GM18526 (cell line): ENCODE results near the gene KRTAP21-1.
"Not testable (repeated sequence)": the region's sequence is repeated elsewhere in the genome, so short reads cannot be mapped to it uniquely, and the experiment has no call there.

Experiments
- POLR2A ChIP-seq: IDR thresholded peaks from 3 replicates; pipeline ENCODE4 v1.6.1; 2011; ENCODE audit not compliant: insufficient read length; ENCODE audit errors: extremely low read depth

Gene KRTAP21-1

GRCh38 chr21:30755328-30755727, at the start of gene KRTAP21-1:
KRTAP21-1 (minus strand) TSS chr21:30755428; CDS start chr21:30755378, 50 bp downstream.
- TF ChIP-seq POLR2A: not testable (repeated sequence)

DNA sequence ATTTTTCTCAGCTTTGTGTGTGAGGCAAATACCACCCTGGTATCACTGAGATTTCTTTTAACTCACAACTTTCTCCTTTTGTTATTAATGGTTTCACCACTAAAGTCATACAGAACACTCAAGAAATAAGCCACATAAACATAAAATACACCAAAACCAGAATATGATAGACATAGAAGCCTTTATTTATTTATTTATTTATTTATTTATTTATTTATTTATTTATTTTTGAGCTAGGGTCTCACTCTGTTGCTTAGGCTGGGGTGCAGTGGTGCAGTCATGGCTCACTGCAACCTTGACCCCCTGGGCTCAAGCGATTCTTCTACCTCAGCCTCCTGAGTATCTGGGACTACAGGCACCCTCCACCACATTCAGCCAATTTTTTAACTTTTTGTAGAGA, 45.4 kb upstream of the KRTAP21-1 start:
- TF ChIP-seq POLR2A: no peak

GRCh38 chr21:30793581-30794314, 38.5 kb upstream of the KRTAP21-1 start:
- no peak for TF ChIP-seq POLR2A

DNA sequence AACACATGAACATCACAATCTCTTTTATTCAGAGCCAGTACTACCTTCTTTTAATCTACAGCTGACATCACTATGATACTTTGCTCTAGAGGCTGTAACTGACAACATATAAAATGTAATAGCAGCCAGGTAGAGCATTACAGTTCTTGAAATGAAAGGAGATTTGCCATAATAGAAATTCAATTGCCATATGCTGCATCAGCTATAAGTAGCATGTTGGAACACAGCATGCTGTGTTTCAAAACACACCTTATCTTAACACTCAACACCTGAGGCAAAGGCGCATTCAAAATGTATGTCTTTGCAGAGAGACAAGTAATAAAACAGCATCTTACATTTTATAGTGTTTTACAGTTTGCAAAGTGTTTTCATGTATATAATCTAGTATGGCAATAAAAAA, 24.0 kb upstream of the KRTAP21-1 start:
- no peak for TF ChIP-seq POLR2A

DNA sequence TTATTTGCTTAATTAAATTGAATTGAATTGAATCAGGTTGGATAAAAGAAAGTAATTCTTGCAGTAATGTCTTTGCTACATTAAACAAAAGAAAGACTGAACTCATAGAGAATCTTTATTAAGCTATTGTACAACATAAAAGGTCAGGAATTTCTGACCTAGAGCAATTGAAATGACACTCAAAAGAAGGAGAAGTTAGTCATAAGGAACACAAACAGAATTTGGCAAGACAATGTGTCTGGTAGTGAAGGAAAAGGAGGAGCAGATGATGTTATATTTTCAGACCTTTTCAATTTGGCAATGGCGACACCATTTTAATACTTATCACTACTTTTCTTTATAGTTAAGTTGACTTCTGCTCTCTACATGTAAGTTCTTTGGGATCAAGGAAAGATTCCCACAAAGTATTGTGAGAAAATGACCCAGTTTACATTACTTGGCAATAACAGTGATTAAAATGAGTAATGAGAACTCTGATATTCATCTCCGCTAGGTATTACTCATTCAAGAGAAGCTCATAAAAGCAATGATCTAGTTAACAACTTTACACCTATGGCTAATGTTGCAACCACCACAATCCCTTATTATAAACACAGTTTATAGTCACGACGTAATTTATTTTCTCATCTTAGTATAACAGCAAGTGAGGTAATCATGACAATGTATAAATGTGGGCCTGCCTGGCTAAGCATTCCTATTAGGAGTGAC, 14.7 kb upstream of the KRTAP21-1 start:
- TF ChIP-seq POLR2A: no peak

- no peak for TF ChIP-seq POLR2A
Measured at GRCh38 chr21:30760776-30761175, 5.5 kb upstream of the KRTAP21-1 start.

DNA sequence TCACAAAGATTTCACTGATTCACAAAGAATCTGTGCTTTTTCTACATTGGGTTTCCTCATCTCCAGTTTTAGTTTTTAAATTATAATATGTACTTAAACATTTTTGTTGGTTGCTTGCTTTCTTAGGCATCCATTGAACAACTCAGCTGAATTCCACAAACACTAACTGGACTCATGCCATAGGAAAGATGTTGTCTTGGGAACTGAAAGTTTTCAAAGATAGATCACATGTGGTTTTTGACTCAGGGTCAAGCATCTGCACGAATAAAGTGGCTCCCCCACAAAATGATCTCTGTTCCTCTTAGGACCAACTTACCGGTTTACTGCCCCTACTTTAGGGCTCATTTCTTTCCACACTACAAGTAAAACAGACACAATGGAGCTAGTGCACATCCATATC, 3.1 kb upstream of the KRTAP21-1 start:
- no peak for TF ChIP-seq POLR2A

DNA sequence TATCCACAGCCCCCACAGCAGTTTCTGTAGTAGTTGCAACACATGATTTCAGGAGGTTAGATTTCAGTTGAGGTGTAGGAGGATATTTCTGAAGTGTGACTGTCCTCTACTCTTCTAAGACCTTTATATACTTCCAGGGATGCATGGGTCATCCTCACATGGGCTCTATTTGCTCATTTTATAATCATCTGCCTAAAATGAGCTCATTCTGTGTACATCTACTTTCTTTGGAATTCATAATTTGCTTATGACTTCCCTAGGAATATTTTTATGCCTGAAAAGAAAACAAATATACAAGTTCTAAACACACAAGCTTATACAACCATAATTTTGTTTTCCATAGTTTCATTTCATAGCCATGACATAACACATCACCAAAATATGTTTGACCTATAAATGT, 8.1 kb downstream of the KRTAP21-1 start, which contains the start of gene KRTAP21-2:
KRTAP21-2 (minus strand) TSS at position 101 of the 400 bp plus-strand sequence; CDS start at position 44, 57 bp downstream.
- no peak for TF ChIP-seq POLR2A

DNA sequence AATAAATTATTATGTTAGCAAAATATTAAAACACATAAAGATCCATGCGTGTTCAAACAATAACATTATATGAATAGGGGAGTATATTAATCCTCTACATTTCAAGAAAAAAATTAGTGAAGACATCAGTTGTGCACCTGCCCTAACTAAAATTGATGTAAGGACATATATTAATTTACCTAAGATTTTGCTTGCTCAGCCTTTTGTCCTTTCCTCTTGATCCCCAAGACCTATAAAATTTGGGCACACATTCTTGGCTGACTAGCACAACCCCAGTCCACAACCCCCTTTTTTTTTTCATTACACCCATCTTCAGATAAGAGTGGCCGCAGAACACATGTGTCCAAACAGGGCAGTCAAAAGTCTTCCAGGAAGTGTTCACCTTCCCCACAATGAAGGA, 14.8 kb downstream of the KRTAP21-1 start:
- TF ChIP-seq POLR2A: no peak

DNA sequence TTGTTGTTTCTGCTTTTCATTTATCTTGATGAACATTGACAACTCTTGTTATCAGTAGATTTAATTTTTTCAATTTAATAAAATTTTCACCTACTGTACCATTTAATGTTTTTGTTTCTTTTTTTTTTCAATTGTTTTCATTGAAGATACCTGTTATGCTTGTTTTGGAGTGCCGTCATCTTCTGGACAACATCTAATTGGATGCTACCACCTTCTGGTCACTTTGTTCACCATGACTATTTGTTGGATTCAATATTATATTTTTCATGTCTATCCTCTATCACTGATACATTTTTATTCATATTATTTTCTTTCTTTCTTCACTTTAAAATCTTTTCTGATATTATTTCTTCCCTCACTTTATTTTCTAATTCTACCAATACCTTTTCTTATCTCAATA, 22.2 kb downstream of the KRTAP21-1 start:
- no peak for TF ChIP-seq POLR2A

GRCh38 chr21:30726726-30727125, 28.5 kb downstream of the KRTAP21-1 start:
- TF ChIP-seq POLR2A: no peak

GRCh38 chr21:30719401-30719800, 35.8 kb downstream of the KRTAP21-1 start:
- no peak for TF ChIP-seq POLR2A

DNA sequence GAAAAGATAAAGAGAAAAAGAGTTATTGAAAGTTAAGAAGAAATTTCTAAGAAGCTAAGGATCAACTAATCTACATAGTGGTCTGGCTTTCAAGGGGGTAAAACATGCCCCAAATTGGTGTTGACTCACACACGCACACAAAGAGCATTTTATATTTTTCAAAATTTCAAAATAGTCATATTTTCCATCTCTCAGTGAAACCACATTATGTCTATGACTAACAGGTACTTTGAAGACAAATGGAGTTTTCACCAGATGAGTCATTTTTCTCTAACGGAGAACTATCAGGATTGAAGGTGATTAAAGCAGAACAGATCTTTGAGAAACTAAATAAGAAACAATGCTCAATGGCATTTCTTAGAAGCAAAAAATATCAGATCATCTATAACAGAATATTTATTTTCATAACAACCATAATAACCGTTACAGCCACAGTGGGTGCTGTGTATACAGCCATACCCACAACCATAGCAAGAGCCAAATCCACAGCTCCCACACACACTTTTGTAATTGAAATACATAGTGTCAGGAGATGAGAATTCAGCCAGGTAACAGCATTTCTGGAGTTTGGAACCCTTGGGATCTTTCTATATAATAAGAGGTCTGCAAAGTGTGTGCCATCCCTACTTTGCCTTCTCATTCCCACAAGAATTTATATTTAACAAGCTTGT, 36.9 kb downstream of the KRTAP21-1 start, which contains the start of gene KRTAP21-3:
KRTAP21-3 (minus strand) TSS at position 539 of the 671 bp plus-strand sequence; CDS start at position 521, 18 bp downstream.
- TF ChIP-seq POLR2A: no peak

- no peak for TF ChIP-seq POLR2A
Measured at GRCh38 chr21:30717105-30717504, 38.1 kb downstream of the KRTAP21-1 start.

DNA sequence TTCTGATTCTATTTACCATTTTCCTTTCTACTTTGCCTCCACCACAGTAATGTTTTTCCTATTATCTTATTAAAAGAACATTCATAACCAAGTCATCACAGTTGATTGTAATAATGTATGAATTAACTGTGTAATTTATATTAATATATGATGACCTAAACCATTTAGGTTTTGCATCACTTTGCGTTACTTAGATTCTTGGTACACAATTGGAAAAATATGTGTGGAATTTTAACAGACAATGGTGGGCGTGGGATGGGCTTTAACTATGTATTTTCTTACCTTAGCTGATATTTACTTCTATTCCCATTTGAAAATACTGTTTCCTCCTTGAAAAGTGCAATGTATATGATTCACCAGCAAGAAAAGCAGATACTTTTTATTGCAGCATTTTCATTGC, 40.3 kb downstream of the KRTAP21-1 start:
- no peak for TF ChIP-seq POLR2A

DNA sequence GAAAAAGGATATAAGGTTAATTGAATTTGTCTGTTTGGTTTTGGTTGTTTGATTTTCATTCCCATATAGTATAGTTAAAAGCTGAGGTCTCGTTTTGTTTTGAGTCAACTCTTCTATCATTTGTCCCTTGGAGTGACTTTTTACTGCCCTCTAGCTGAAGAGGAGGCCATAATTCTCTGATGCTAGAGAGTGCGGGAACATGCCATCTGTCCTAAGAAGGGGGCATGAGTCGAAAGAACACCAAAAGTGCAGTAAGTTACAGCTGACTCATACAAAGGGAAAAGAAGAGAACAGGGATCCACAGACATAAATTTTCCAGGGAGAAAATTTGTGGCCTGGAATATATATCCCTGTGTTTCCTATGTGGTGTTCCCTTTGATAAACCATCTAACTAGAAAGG, 40.8 kb downstream of the KRTAP21-1 start:
- TF ChIP-seq POLR2A: no peak
